HepG2 (cell line): Measurements from ENCODE around the gene RPL34. TPM values are rescaled to one million over a fixed set of nuclear protein-coding genes. Genes with fewer than 3 reads are reported as not detected.

Experiments
- AHR ChIP-seq: IDR thresholded peaks from 2 replicates; pipeline ENCODE4 v1.6.1; 2018; ENCODE audit warnings: missing genetic modification reagents, missing compliant biosample characterization
- ARNT2 ChIP-seq: sonication (generic); formaldehyde crosslinking; IDR thresholded peaks from 2 replicates; pipeline ENCODE4 v1.8.0; 2022; ENCODE audit warnings: mild to moderate bottlenecking, low read depth, missing genetic modification reagents, moderate library complexity
- BORCS8-MEF2B ChIP-seq: sonication (generic); formaldehyde crosslinking; IDR thresholded peaks from 2 replicates; pipeline ENCODE4 v1.8.0; 2022; ENCODE audit warnings: mild to moderate bottlenecking, missing genetic modification reagents
- CEBPG ChIP-seq: IDR thresholded peaks from 2 replicates; pipeline ENCODE4 v1.6.1; 2016
- HIVEP1 ChIP-seq: sonication (generic); formaldehyde crosslinking; IDR thresholded peaks from 2 replicates; pipeline ENCODE4 v1.4.0; 2020; ENCODE audit warnings: mild to moderate bottlenecking, missing genetic modification reagents
- HNF4A ChIP-seq: sonication (generic); formaldehyde crosslinking; IDR thresholded peaks from 2 replicates; pipeline ENCODE4 v1.4.0; 2020; ENCODE audit warnings: missing genetic modification reagents
- JARID2 ChIP-seq: sonication (generic); formaldehyde crosslinking; IDR thresholded peaks from 2 replicates; pipeline ENCODE4 v1.8.1; 2023; ENCODE audit warnings: missing genetic modification reagents, inconsistent platforms; ENCODE audit not compliant: insufficient replicate concordance
- KLF12 ChIP-seq: sonication (generic); formaldehyde crosslinking; IDR thresholded peaks from 2 replicates; pipeline ENCODE4 v1.4.0; 2020; ENCODE audit warnings: missing genetic modification reagents, borderline replicate concordance
- MBD4 ChIP-seq: IDR thresholded peaks from 2 replicates; pipeline ENCODE4 v1.6.1; 2012; ENCODE audit warnings: low read length, inconsistent platforms, borderline replicate concordance
- PBX2 ChIP-seq: IDR thresholded peaks from 2 replicates; pipeline ENCODE4 v1.6.1; 2016; ENCODE audit warnings: control low read depth
- PLRG1 ChIP-seq: fragments of 450-650 bp; conservative IDR thresholded peaks from 2 replicates; pipeline ENCODE4 v1.6.1; 2016
- PREB ChIP-seq: sonication (generic); formaldehyde crosslinking; IDR thresholded peaks from 2 replicates; pipeline ENCODE4 v1.4.0; 2020; ENCODE audit warnings: missing genetic modification reagents
- REPIN1 ChIP-seq: sonication (generic); formaldehyde crosslinking; IDR thresholded peaks from 2 replicates; pipeline ENCODE4 v1.8.0; 2022; ENCODE audit warnings: missing genetic modification reagents, low read depth, mild to moderate bottlenecking, borderline replicate concordance
- SAFB2 ChIP-seq: sonication (generic); formaldehyde crosslinking; IDR thresholded peaks from 2 replicates; pipeline ENCODE4 v1.5.1; 2020; ENCODE audit warnings: missing genetic modification reagents, low read depth, mild to moderate bottlenecking, borderline replicate concordance
- ZBTB44 ChIP-seq: sonication (generic); formaldehyde crosslinking; IDR thresholded peaks from 2 replicates; pipeline ENCODE4 v1.4.0; 2020; ENCODE audit warnings: missing genetic modification reagents
- ZIK1 ChIP-seq: sonication (generic); formaldehyde crosslinking; IDR thresholded peaks from 2 replicates; pipeline ENCODE4 v1.5.0; 2020; ENCODE audit warnings: mild to moderate bottlenecking, low read depth, missing genetic modification reagents, borderline replicate concordance
- ZNF30 ChIP-seq: sonication (generic); formaldehyde crosslinking; IDR thresholded peaks from 2 replicates; pipeline ENCODE4 v1.5.0; 2020; ENCODE audit warnings: mild to moderate bottlenecking, missing genetic modification reagents
- ZNF530 ChIP-seq: sonication (generic); formaldehyde crosslinking; IDR thresholded peaks from 2 replicates; pipeline ENCODE4 v1.5.0; 2020; ENCODE audit warnings: low read depth, mild to moderate bottlenecking, missing genetic modification reagents
- polyA plus RNA-seq, 8 experiments: library from polyadenylated mRNA; depleted of rRNA in 3 of 8; stranded (reverse) in 7 of 8; unstranded in 1 of 8; fragments of >200 nt; fragmentation: Illumina TruSeq in 4 of 8; extraction: Trizol in 4 of 8; gene quantifications; 2 replicates each; pipeline versions ENCODE4 v1.2.1 to v1.2.3, GENCODE V29; 2011 to 2016; ENCODE audit warnings: low read depth in 4 of 8, missing spikeins in 1 of 8, mixed read lengths in 1 of 8; ENCODE audit not compliant: insufficient read depth in 1 of 8
- total RNA-seq, 5 experiments: library from RNA; depleted of rRNA; stranded (reverse); fragments of >200 nt; fragmentation: Illumina TruSeq; extraction: Trizol; gene quantifications; 2 replicates each; pipeline ENCODE4 v1.2.3, GENCODE V29; 2016; ENCODE audit warnings: low read depth in 1 of 5
- TF ChIP-seq, protein P1 (sequence below): IDR thresholded peaks from 2 replicates; pipeline ENCODE4 v1.6.1; 2016; ENCODE audit warnings: missing genetic modification reagents, missing compliant biosample characterization
- TF ChIP-seq, protein P2 (sequence below): sonication (generic); formaldehyde crosslinking; IDR thresholded peaks from 2 replicates; pipeline ENCODE4 v1.5.1; 2020; ENCODE audit warnings: missing genetic modification reagents, mild to moderate bottlenecking, borderline replicate concordance
- TF ChIP-seq, protein P3 (sequence below): sonication (generic); formaldehyde crosslinking; IDR thresholded peaks from 2 replicates; pipeline ENCODE4 v1.8.1; 2023; ENCODE audit warnings: missing genetic modification reagents, inconsistent platforms, borderline replicate concordance
- TF ChIP-seq, protein P4 (sequence below): sonication (generic); formaldehyde crosslinking; IDR thresholded peaks from 2 replicates; pipeline ENCODE4 v1.8.1; 2022; ENCODE audit warnings: mild to moderate bottlenecking, missing genetic modification reagents

Gene RPL34
- total and polyA plus RNA-seq, 2 of the 13 experiments (the other 11 are each of a cell fraction or from before 2014, with no cell fraction given), result 2,235 to 3,985 TPM

DNA sequence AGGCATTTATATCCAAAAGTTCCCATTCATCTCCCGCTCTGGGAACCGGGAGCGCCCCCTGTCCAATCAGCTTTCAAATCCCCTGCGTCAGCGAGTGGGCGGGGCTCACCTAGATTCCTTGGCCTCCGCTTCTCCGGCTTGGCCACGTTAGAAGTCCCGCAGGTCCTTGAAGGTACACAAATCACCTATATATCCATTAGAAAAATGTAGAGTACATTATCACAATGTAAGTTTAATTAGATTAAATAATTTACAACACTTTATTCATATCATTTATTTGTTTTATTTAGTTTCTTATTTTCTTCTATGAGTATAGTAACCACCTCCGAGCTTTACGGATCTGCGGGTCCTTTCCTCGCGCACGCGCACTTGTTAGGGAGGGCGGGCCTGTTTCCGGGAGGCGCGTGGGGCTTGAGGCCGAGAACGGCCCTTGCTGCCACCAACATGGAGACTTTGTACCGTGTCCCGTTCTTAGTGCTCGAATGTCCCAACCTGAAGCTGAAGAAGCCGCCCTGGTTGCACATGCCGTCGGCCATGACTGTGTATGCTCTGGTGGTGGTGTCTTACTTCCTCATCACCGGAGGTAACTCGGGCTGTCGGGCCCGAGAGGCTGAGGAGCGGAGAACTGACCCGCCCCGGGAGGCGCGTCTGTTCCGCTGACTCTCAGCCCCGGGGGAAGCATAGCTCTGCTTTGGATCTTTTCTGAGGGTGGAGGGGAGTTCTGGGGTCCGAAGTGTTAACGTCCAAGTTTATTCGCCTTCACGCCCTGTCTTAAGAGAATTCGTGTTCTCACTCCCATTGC lies 30.0 kb downstream of the RPL34 start, which contains the start of gene OSTC (continued):
- TF ChIP-seq AHR (CRISPR knock-in tag) (no peak; the same call in 1 of the 2 replicates), HIVEP1 (peak; percentile 48; the same call in 1 of the 2 replicates), ZNF30 (CRISPR knock-in tag) (no peak), HNF4A (peak; percentile 52), CEBPG (CRISPR knock-in tag) (no peak), ZBTB44 (no peak), PLRG1 (no peak), PBX2 (no peak), KLF12 (peak; percentile 49; the same call in 1 of the 2 replicates), MBD4 (no peak), PREB (CRISPR knock-in tag) (no peak), ZIK1 (CRISPR knock-in tag) (peak; percentile 70; the same call in 1 of the 2 replicates), JARID2 (no peak), ARNT2 (CRISPR knock-in tag) (peak; percentile 73; the same call in 1 of the 2 replicates), BORCS8-MEF2B (CRISPR knock-in tag) (peak; percentile 77), ZNF530 (no peak), REPIN1 (CRISPR knock-in tag) (no peak), SAFB2 (no peak)
- TF ChIP-seq, protein P1, sequence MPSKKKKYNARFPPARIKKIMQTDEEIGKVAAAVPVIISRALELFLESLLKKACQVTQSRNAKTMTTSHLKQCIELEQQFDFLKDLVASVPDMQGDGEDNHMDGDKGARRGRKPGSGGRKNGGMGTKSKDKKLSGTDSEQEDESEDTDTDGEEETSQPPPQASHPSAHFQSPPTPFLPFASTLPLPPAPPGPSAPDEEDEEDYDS, result no peak
- TF ChIP-seq, protein P2, sequence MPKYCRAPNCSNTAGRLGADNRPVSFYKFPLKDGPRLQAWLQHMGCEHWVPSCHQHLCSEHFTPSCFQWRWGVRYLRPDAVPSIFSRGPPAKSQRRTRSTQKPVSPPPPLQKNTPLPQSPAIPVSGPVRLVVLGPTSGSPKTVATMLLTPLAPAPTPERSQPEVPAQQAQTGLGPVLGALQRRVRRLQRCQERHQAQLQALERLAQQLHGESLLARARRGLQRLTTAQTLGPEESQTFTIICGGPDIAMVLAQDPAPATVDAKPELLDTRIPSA (CRISPR knock-in tag), result no peak
- TF ChIP-seq, protein P3, sequence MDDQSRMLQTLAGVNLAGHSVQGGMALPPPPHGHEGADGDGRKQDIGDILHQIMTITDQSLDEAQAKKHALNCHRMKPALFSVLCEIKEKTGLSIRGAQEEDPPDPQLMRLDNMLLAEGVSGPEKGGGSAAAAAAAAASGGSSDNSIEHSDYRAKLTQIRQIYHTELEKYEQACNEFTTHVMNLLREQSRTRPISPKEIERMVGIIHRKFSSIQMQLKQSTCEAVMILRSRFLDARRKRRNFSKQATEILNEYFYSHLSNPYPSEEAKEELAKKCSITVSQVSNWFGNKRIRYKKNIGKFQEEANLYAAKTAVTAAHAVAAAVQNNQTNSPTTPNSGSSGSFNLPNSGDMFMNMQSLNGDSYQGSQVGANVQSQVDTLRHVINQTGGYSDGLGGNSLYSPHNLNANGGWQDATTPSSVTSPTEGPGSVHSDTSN, result no peak
- TF ChIP-seq, protein P4, sequence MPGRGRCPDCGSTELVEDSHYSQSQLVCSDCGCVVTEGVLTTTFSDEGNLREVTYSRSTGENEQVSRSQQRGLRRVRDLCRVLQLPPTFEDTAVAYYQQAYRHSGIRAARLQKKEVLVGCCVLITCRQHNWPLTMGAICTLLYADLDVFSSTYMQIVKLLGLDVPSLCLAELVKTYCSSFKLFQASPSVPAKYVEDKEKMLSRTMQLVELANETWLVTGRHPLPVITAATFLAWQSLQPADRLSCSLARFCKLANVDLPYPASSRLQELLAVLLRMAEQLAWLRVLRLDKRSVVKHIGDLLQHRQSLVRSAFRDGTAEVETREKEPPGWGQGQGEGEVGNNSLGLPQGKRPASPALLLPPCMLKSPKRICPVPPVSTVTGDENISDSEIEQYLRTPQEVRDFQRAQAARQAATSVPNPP (CRISPR knock-in tag), result peak; percentile 46; the same call in 1 of the 2 replicates
